ENCODE measurements around the gene SATB2.

The SATB2 gene

GRCh38 chr2:199452260-199452990 lies 5.3 kb downstream of the SATB2 start:
- no peak for DNase-seq

- no peak for DNase-seq
These were observed 7.8 kb downstream of the SATB2 start for GRCh38 chr2:199449956-199450355.

GRCh38 chr2:199449455-199449854 lies 8.3 kb downstream of the SATB2 start:
- DNase-seq, result no peak

GRCh38 chr2:199446996-199447576 lies 10.7 kb downstream of the SATB2 start:
- no peak for DNase-seq

- DNase-seq, result no peak
These were observed 13.0 kb downstream of the SATB2 start for GRCh38 chr2:199444749-199445148.

GRCh38 chr2:199443589-199444130 lies 14.1 kb downstream of the SATB2 start:
- DNase-seq, result no peak

GRCh38 chr2:199442173-199442572 lies 15.6 kb downstream of the SATB2 start:
- no peak for DNase-seq

- no peak for DNase-seq
These were observed 16.0 kb downstream of the SATB2 start for GRCh38 chr2:199441759-199442158.

GRCh38 chr2:199440118-199440517 lies 17.6 kb downstream of the SATB2 start:
- no peak for DNase-seq

- no peak for DNase-seq
These were observed 18.2 kb downstream of the SATB2 start for GRCh38 chr2:199439542-199439941.

- no peak for DNase-seq
These were observed 18.7 kb downstream of the SATB2 start for GRCh38 chr2:199439066-199439465.

- no peak for DNase-seq
These were observed 23.2 kb downstream of the SATB2 start for GRCh38 chr2:199434555-199434954.

- no peak for DNase-seq
These were observed 24.4 kb downstream of the SATB2 start for GRCh38 chr2:199433204-199433832.

GRCh38 chr2:199431746-199432213 lies 26.0 kb downstream of the SATB2 start:
- DNase-seq, result no peak

GRCh38 chr2:199430214-199430613 lies 27.5 kb downstream of the SATB2 start:
- no peak for DNase-seq

- no peak for DNase-seq
These were observed 29.4 kb downstream of the SATB2 start for GRCh38 chr2:199428291-199428690.

- DNase-seq, result no peak
These were observed 33.6 kb downstream of the SATB2 start for GRCh38 chr2:199424160-199424559.

GRCh38 chr2:199419428-199419827 lies 38.3 kb downstream of the SATB2 start:
- no peak for DNase-seq

- no peak for DNase-seq
These were observed 43.3 kb downstream of the SATB2 start for GRCh38 chr2:199414465-199414864.

GRCh38 chr2:199414001-199414400 lies 43.7 kb downstream of the SATB2 start:
- DNase-seq, result no peak

GRCh38 chr2:199409759-199410529 lies 47.8 kb downstream of the SATB2 start:
- DNase-seq, result no peak

GRCh38 chr2:199407421-199407820 lies 50.3 kb downstream of the SATB2 start:
- no peak for DNase-seq

- no peak for DNase-seq
These were observed 52.5 kb downstream of the SATB2 start for GRCh38 chr2:199405241-199405640.

All from stimulated activated CD4-positive, alpha-beta T cell treated with anti-CD3 and anti-CD28 coated beads, Interleukin-4, amount 100 ng/mL, for 24 hours (primary cell).